Lung (tissue), 12 donors: Measurements from ENCODE around the gene AK8. TPM values are rescaled to one million over a fixed set of nuclear protein-coding genes. Genes with fewer than 3 reads are reported as not detected.

Source experiments
- ATAC-seq: fragments of 200-7000 bp; cut with Tn5 transposase; one replicate; pipeline ENCODE4 v1.9.1; 2020; ENCODE audit warnings: moderate number of reproducible peaks; ENCODE audit not compliant: insufficient read depth, low FRiP score
- DNase-seq, 3 donors: peaks; one replicate each; pipeline ENCODE4 v3.0.0-alpha.2; 2013 to 2017
- H3K27ac ChIP-seq, 2 donors: one replicate each; pipeline ENCODE4 v1.5.1; 2013; ENCODE audit warnings: mild to moderate bottlenecking in 2 of 2, moderate library complexity in 2 of 2, control low read depth in 1 of 2, inconsistent platforms in 1 of 2, low read depth in 1 of 2, low read length in 1 of 2
- H3K27me3 ChIP-seq, 3 donors: one replicate each; pipeline ENCODE4 v1.5.1; 2013; ENCODE audit warnings: low read length in 2 of 3; ENCODE audit not compliant: control insufficient read depth in 3 of 3, insufficient read depth in 3 of 3
- H3K36me3 ChIP-seq, 4 donors: one replicate each; pipeline ENCODE4 v1.5.1; 2013; ENCODE audit warnings: low read length in 4 of 4, mild to moderate bottlenecking in 1 of 4, moderate library complexity in 1 of 4; ENCODE audit not compliant: control insufficient read depth in 4 of 4, insufficient read depth in 4 of 4
- H3K4me1 ChIP-seq, 5 donors: one replicate each; pipeline ENCODE4 v1.5.1; 2013; ENCODE audit warnings: low read length in 5 of 5, mild to moderate bottlenecking in 2 of 5, moderate library complexity in 1 of 5; ENCODE audit not compliant: control insufficient read depth in 5 of 5, insufficient read depth in 5 of 5
- H3K4me3 ChIP-seq: one replicate; pipeline ENCODE4 v1.5.1; 2013; ENCODE audit warnings: mild to moderate bottlenecking, control low read depth, moderate library complexity
- H3K9ac ChIP-seq, 2 donors: one replicate each; pipeline ENCODE4 v1.5.1; 2013; ENCODE audit warnings: low read length in 2 of 2, control low read depth in 1 of 2; ENCODE audit not compliant: insufficient read depth in 1 of 2
- H3K9me3 ChIP-seq, 4 donors: one replicate each; pipeline ENCODE4 v1.5.1; 2013; ENCODE audit warnings: low read length in 3 of 4, mild to moderate bottlenecking in 1 of 4, moderate library complexity in 1 of 4; ENCODE audit not compliant: control insufficient read depth in 4 of 4, insufficient read depth in 3 of 4
- WGBS, 2 donors: extraction: QIAGEN DNeasy Blood & Tissue Kit; methylation state at CpG; one replicate each; pipeline ENCODE4 v1.1.7; 2013; 5-methylcytosine and 5-hydroxymethylcytosine counted together
- polyA plus RNA-seq, 2 donors: library from polyadenylated mRNA; stranded (reverse); fragments of 200-250 nt; gene quantifications; one replicate each; pipeline ENCODE4 v1.2.1, GENCODE V29; 2013
- total RNA-seq, 2 donors: library from RNA; depleted of rRNA in 1 of 2; stranded (reverse); fragments of >200 nt in 1 of 2; gene quantifications; one replicate each; pipeline ENCODE4 v1.2.1, GENCODE V29; 2014 to 2021
- TF ChIP-seq, protein P1 (sequence below): IDR thresholded peaks from 2 replicates; pipeline ENCODE4 v1.5.1; 2012; ENCODE audit warnings: mild to moderate bottlenecking; ENCODE audit errors: control extremely low read depth, extremely low read depth
- donor health status: control.
- donor health status: control.
- donor health status: Bipolar disorder and iron deficiency.
- donor health status: healthy.
- donor health status: DM: yes; HTN: yes; CAD: no.

Gene AK8
- total and polyA plus RNA-seq, 4 donors: 1.9 to 10.6 (median 3.7) TPM

- no peak overlapping the region for H3K27ac ChIP-seq
- H3K27me3 ChIP-seq: no peaks in the 10 kb centered on the region
- no peak overlapping the region for H3K4me3 ChIP-seq
- TF ChIP-seq, protein P1, sequence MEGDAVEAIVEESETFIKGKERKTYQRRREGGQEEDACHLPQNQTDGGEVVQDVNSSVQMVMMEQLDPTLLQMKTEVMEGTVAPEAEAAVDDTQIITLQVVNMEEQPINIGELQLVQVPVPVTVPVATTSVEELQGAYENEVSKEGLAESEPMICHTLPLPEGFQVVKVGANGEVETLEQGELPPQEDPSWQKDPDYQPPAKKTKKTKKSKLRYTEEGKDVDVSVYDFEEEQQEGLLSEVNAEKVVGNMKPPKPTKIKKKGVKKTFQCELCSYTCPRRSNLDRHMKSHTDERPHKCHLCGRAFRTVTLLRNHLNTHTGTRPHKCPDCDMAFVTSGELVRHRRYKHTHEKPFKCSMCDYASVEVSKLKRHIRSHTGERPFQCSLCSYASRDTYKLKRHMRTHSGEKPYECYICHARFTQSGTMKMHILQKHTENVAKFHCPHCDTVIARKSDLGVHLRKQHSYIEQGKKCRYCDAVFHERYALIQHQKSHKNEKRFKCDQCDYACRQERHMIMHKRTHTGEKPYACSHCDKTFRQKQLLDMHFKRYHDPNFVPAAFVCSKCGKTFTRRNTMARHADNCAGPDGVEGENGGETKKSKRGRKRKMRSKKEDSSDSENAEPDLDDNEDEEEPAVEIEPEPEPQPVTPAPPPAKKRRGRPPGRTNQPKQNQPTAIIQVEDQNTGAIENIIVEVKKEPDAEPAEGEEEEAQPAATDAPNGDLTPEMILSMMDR: no peak
- DNase-seq (no peak), ATAC-seq (no peak)
- H3K9me3 ChIP-seq: peaks cover 0 to 2% (median 0%) of the 10 kb centered on the region in 4 donors
- H3K9ac ChIP-seq: no peak overlapping the region
- 70 to 83% methylated on average over 5 of the region's 5 CpGs for WGBS, 2 donors
- H3K4me1 ChIP-seq: peaks cover 0 to 32% (median 6%) of the 10 kb centered on the region in 5 donors
- H3K36me3 ChIP-seq: peaks cover 10 to 37% (median 27%) of the 10 kb centered on the region in 4 donors
These were observed 16.3 kb upstream of the AK8 start for GRCh38 chr9:132894346-132894745.

GRCh38 chr9:132892400-132892799 is 14.3 kb upstream of the AK8 start:
- no peak overlapping the region for H3K27ac ChIP-seq
- peaks cover 0 to 32% (median 6%) of the 10 kb centered on the region in 5 donors for H3K4me1 ChIP-seq
- no peak overlapping the region for H3K9ac ChIP-seq
- no peaks in the 10 kb centered on the region for H3K9me3 ChIP-seq
- TF ChIP-seq, protein P1: no peak
- DNase-seq (peak; percentile 43 to 72 (median 48)), ATAC-seq (peak; percentile 31)
- WGBS, 2 donors: 68 to 85% methylated on average over 9 of the region's 9 CpGs
- H3K27me3 ChIP-seq: no peaks in the 10 kb centered on the region
- H3K4me3 ChIP-seq: no peak overlapping the region
- peaks cover 10 to 26% (median 22%) of the 10 kb centered on the region in 4 donors for H3K36me3 ChIP-seq

DNA sequence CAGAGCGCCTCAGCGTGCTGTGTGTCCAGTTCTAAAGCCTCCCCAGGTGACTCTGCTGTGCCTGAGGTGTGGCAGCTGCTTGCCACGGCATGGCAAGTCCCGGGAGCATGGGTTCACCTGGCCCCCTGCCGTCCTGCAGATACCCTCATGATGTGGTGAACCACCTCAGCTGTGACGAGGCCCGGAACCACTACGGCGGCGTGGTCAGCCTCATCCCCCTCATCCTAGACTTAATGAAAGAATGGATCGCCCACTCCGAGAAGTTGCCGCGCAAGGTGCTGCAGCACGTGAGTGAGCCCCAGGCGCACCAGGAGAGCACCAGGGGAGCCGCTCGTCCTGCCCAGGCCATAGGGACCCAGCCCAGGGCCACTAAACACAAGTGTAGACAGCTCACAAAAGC is 10.1 kb upstream of the AK8 start:
- ATAC-seq: no peak
- 97 to 98% methylated on average over 18 of the region's 18 CpGs for WGBS, 2 donors
- H3K36me3 ChIP-seq: peaks cover 0 to 4% (median 4%) of the 10 kb centered on the region in 4 donors

More for the DNA sequence above, 10.1 kb upstream of the AK8 start:
- Histone ChIP-seq H3K9me3 (no peaks in the 10 kb centered on the region), H3K4me3 (no peak overlapping the region), H3K9ac (no peak overlapping the region), H3K27ac (no peak overlapping the region), H3K4me1 (peaks cover 0 to 9% (median 0%) of the 10 kb centered on the region in 5 donors), H3K27me3 (no peaks in the 10 kb centered on the region)
- TF ChIP-seq, protein P1: no peak
- DNase-seq: no peak
